Stimulated activated CD8-positive, alpha-beta memory T cell treated with anti-CD3 and anti-CD28 coated beads, Interleukin-4, amount 100 ng/mL, for 4 hours (primary cell): ENCODE data around the gene SHKBP1.
A peak's percentile ranks its signal among the peaks of the same experiment; 100 is the strongest.
"Not testable (repeated sequence)": the region's sequence is repeated elsewhere in the genome, so short reads cannot be mapped to it uniquely, and the experiment has no call there.

Experiments
- DNase-seq, 2 donors: peaks; one replicate each; pipeline ENCODE4 v3.0.0-alpha.2; 2020; ENCODE audit warnings: low read depth in 2 of 2, low spot score in 1 of 2

Gene SHKBP1

GRCh38 chr19:40613690-40614621, 37.3 kb downstream of the SHKBP1 start:
- DNase-seq = peak; percentile 70 to 83

GRCh38 chr19:40614622-40615411, 38.1 kb downstream of the SHKBP1 start:
- peak; percentile 93 to 94 for DNase-seq

GRCh38 chr19:40616178-40616577, 39.5 kb downstream of the SHKBP1 start:
- no peak for DNase-seq

- no peak for DNase-seq
These were observed 40.3 kb downstream of the SHKBP1 start for GRCh38 chr19:40616941-40617340.

- no peak for DNase-seq
These were observed 41.3 kb downstream of the SHKBP1 start for GRCh38 chr19:40617961-40618360.

- DNase-seq = no peak
These were observed 42.9 kb downstream of the SHKBP1 start for GRCh38 chr19:40619333-40620160.

- no peak for DNase-seq
These were observed 43.5 kb downstream of the SHKBP1 start for GRCh38 chr19:40620161-40620485.

- no peak for DNase-seq
These were observed 44.6 kb downstream of the SHKBP1 start for GRCh38 chr19:40621283-40621682.

GRCh38 chr19:40621966-40622772, 45.5 kb downstream of the SHKBP1 start:
- no peak for DNase-seq

GRCh38 chr19:40622773-40623075, 46.1 kb downstream of the SHKBP1 start:
- no peak for DNase-seq

GRCh38 chr19:40623403-40624251, 47.0 kb downstream of the SHKBP1 start:
- DNase-seq = no peak

GRCh38 chr19:40624369-40625153, 47.9 kb downstream of the SHKBP1 start:
- DNase-seq = not testable (repeated sequence)

- no peak for DNase-seq
These were observed 48.9 kb downstream of the SHKBP1 start for GRCh38 chr19:40625406-40626120.

GRCh38 chr19:40626918-40627317, 50.2 kb downstream of the SHKBP1 start:
- no peak for DNase-seq

GRCh38 chr19:40627486-40628279, 51.0 kb downstream of the SHKBP1 start:
- DNase-seq = no peak

- no peak for DNase-seq
These were observed 52.7 kb downstream of the SHKBP1 start for GRCh38 chr19:40629346-40629745.

GRCh38 chr19:40630571-40631160, 54.0 kb downstream of the SHKBP1 start:
- DNase-seq = no peak
